Activated CD8-positive, alpha-beta T cell treated with anti-CD3 and anti-CD28 coated beads for 36 hours (primary cell): ENCODE results near the gene RBM44. TPM values are rescaled to one million over a fixed set of nuclear protein-coding genes. Genes with fewer than 3 reads are reported as not detected.

ENCODE experiments used
- ATAC-seq: fragments of 200-7000 bp; cut with Tn5 transposase; one replicate; pipeline ENCODE4 v1.10.0; 2021; ENCODE audit warnings: mild to moderate bottlenecking, moderate library complexity
- CTCF ChIA-PET: fragments of 350-600 bp; sonication (Branson Sonifier 250); formaldehyde crosslinking; loops from one replicate; lab custom pipeline; 2021; ENCODE audit warnings: antibody characterized with exemption; lab: Charles Lee
- POLR2A ChIA-PET: fragments of 350-600 bp; sonication (Branson Sonifier 250); formaldehyde crosslinking; loops from one replicate; lab custom pipeline; 2021; ENCODE audit warnings: antibody characterized with exemption; lab: Charles Lee
- DNase-seq: peaks from one replicate; pipeline ENCODE4 v3.0.0-alpha.2; 2020
- H3K27ac Mint-ChIP-seq: one replicate; pipeline ENCODE4 v1.8.0; 2021; ENCODE audit warnings: mild to moderate bottlenecking, mixed read lengths
- H3K27me3 Mint-ChIP-seq: one replicate; pipeline ENCODE4 v1.8.0; 2021; ENCODE audit warnings: mixed read lengths
- H3K36me3 Mint-ChIP-seq: one replicate; pipeline ENCODE4 v1.8.0; 2021; ENCODE audit warnings: low read depth, mixed read lengths
- H3K4me1 Mint-ChIP-seq: one replicate; pipeline ENCODE4 v1.8.0; 2021; ENCODE audit warnings: low read depth, mixed read lengths
- H3K4me3 Mint-ChIP-seq: one replicate; pipeline ENCODE4 v1.8.0; 2021; ENCODE audit warnings: mild to moderate bottlenecking, moderate library complexity, mixed read lengths
- H3K9me3 Mint-ChIP-seq: one replicate; pipeline ENCODE4 v1.8.0; 2021; ENCODE audit warnings: mixed read lengths
- CTCF ChIP-seq: fragments of 200-600 bp; IDR thresholded peaks from one replicate; pipeline ENCODE4 v1.8.0; 2022; ENCODE audit warnings: antibody characterized with exemption, mild to moderate bottlenecking
- intact Hi-C: fragments of 100-400 bp; cut with micrococcal nuclease; formaldehyde crosslinking; loops from one replicate; pipeline ENCODE4 v1.10.0; 2022
- total RNA-seq, 2 experiments: library from RNA; stranded (reverse); gene quantifications; one replicate each; pipeline ENCODE4 v1.2.3, GENCODE V29; 2021

RBM44 gene
- total RNA-seq, 2 experiments from 2014 or later = 0.52 to 0.87 TPM

DNA sequence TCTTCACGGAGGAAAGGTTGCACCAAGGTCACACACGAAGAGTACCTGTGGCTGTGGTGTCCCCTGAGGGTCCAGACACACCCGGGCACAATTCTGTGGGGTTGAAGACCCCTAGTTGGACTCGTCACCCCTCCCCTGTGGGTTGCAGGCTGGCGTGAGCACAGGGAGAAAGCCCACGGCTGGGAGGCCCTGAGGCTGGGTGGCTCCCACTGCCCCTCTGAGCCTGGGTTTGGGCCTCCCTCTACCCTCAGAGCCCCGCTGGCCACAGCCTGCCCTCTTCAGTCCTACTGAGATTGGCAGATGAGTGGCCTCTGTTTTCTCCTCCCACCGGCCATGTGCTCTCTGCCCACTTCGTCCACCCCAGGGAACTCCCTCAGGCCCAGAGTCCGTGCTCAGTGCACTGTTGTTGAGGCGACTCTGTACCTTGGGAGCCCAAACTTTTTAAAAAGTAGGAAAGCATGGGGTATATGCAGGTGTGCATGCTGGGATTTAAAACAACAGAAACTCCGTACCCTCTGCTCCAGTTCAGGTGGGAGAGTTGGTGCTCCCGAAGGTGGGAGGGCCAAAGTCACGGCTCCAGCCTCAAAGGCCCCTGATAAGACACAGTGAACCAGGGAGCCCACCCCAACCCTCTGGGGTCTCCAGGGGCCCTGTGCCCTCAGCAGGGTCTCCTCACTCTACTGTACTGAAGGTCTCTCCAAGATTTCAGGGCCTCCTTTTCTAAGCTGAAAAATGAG lies 79.9 kb downstream of the RBM44 start:
- Mint-ChIP-seq H3K27ac (no peak overlapping the region), H3K4me3 (no peak overlapping the region), H3K36me3 (no peaks in the 10 kb centered on the region), H3K9me3 (no peaks in the 10 kb centered on the region), H3K27me3 (no peaks in the 10 kb centered on the region), H3K4me1 (peaks cover 4% of the 10 kb centered on the region)
- no peak for DNase-seq
- ATAC-seq = no peak
- ChIA-PET POLR2A (no interaction called here), CTCF (no interaction called here)
- TF ChIP-seq CTCF = no peak
- intact Hi-C loops = no loop called here

GRCh38 chr2:237879058-237879430 lies 80.5 kb downstream of the RBM44 start:
- TF ChIP-seq CTCF = no peak
- no peaks in the 10 kb centered on the region for H3K9me3 Mint-ChIP-seq
- no peak for DNase-seq
- intact Hi-C loops = no loop called here
- CTCF ChIA-PET = no interaction called here
- no peaks in the 10 kb centered on the region for H3K27me3 Mint-ChIP-seq
- POLR2A ChIA-PET = no interaction called here
- H3K4me3 Mint-ChIP-seq = no peak overlapping the region
- no peaks in the 10 kb centered on the region for H3K4me1 Mint-ChIP-seq
- no peak overlapping the region for H3K27ac Mint-ChIP-seq
- no peaks in the 10 kb centered on the region for H3K36me3 Mint-ChIP-seq
- ATAC-seq = no peak

GRCh38 chr2:237879991-237880560 lies 81.5 kb downstream of the RBM44 start:
- no peak overlapping the region for H3K4me3 Mint-ChIP-seq

DNA sequence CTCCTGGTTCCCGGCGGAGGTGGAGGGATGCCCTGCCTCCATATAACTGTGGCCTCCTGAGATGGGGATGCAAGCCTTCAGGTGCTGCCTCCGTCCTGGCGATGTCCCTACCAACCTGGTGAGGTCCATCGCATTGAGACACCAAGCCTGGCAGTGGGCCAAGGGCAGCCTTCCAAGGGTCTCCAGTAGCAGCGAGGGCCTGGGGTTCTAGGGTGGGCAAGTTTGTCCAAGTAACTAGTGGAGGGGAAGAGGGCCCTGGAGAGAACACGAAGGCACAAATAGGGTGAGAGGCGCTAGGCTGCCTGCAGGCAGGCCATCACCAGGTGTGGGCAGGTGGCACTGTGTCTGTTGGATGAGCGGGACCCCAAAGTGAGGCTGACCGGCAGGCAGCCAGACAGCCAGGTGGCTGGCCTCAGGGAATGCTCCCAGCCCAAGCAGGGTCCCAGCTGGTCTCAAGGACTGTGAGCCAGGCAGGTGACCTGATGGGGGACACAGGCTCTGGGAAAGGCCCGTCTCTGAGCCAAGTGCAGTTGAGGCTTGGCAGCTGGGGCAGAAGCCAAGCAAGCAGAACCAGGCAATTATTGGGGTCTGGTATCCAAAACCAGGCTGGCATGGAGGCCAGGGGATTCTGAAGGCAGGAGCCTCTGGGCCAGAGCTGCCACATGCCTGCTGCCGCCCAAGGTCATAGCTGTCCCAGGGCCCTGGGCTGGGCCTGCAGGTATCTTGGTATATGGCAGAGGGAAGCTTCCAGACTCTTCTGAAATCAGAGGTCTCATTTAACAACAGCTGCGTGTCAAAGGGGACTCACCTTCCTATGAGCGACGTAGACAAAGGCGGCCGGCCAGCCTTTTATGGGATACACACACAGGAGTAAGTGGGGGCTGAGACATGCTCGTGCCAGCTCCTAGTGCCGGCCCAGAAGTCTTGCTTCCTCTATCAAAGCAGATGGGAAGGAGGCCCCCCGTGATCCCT lies 84.2 kb downstream of the RBM44 start:
- no peak for TF ChIP-seq CTCF
- Mint-ChIP-seq H3K27me3 (no peaks in the 10 kb centered on the region), H3K36me3 (no peaks in the 10 kb centered on the region), H3K27ac (no peak overlapping the region), H3K4me1 (no peaks in the 10 kb centered on the region), H3K4me3 (no peak overlapping the region), H3K9me3 (no peaks in the 10 kb centered on the region)
- ChIA-PET CTCF (no interaction called here), POLR2A (interaction anchor here (0.6 kb wide), 1 partner anchor 256 kb away, joined by 3 read pairs; no protein-coding TSS in a partner anchor)
- ATAC-seq (no peak), DNase-seq (no peak)
- intact Hi-C loops = no loop called here

More at GRCh38 chr2:237879991-237880560, 81.5 kb downstream of the RBM44 start:
- intact Hi-C loops = no loop called here
- no peaks in the 10 kb centered on the region for H3K36me3 Mint-ChIP-seq
- POLR2A ChIA-PET = no interaction called here
- H3K27ac Mint-ChIP-seq = no peak overlapping the region
- ATAC-seq (no peak), DNase-seq (no peak)
- H3K9me3 Mint-ChIP-seq = no peaks in the 10 kb centered on the region
- CTCF ChIA-PET = no interaction called here
- no peaks in the 10 kb centered on the region for H3K27me3 Mint-ChIP-seq
- no peaks in the 10 kb centered on the region for H3K4me1 Mint-ChIP-seq
- TF ChIP-seq CTCF = no peak
